Gastroesophageal sphincter (tissue), 4 donors: ENCODE data around the gene ANKRD52. TPM values are rescaled to one million over a fixed set of nuclear protein-coding genes. Genes with fewer than 3 reads are reported as not detected.

Source experiments
- ATAC-seq: fragments of 150-250 bp; one replicate; pipeline ENCODE4 v1.9.1; 2016; ENCODE audit warnings: mild to moderate bottlenecking, moderate library complexity
- H3K27ac ChIP-seq, 4 donors: fragments of 200-600 bp; sonication (generic) in 3 of 4; 1 replicate in 3 of 4; 2 replicates in 1 of 4; pipeline ENCODE4 v1.5.1; 2016 to 2019
- H3K27me3 ChIP-seq: fragments of 200-600 bp; sonication (generic); one replicate; pipeline ENCODE4 v1.5.1; 2019
- H3K36me3 ChIP-seq, 2 donors: fragments of 200-600 bp; sonication (generic); one replicate each; pipeline ENCODE4 v1.5.1; 2019; ENCODE audit warnings: control low read depth in 1 of 2
- H3K4me1 ChIP-seq, 3 donors: fragments of 200-600 bp; sonication (generic); 1 replicate in 2 of 3; 2 replicates in 1 of 3; pipeline ENCODE4 v1.5.1; 2016 to 2019; ENCODE audit warnings: control low read depth in 2 of 3
- H3K4me3 ChIP-seq, 2 donors: fragments of 200-600 bp; sonication (generic); one replicate each; pipeline ENCODE4 v1.5.1; 2019; ENCODE audit warnings: mild to moderate bottlenecking in 1 of 2, moderate library complexity in 1 of 2
- H3K9me3 ChIP-seq, 3 donors: fragments of 200-600 bp; sonication (generic); one replicate each; pipeline ENCODE4 v1.5.1; 2017 to 2019; ENCODE audit warnings: control low read depth in 2 of 3
- EP300 ChIP-seq: sonication (generic); formaldehyde crosslinking; IDR thresholded peaks from one replicate; pipeline ENCODE4 v1.6.1; 2017; ENCODE audit warnings: antibody characterized with exemption, mild to moderate bottlenecking
- POLR2A ChIP-seq, 2 donors: fragments of 450-650 bp; IDR thresholded peaks; one replicate each; pipeline ENCODE4 v1.6.1; 2017; ENCODE audit warnings: antibody characterized with exemption in 2 of 2, mild to moderate bottlenecking in 2 of 2, moderate library complexity in 1 of 2
- POLR2AphosphoS5 ChIP-seq: sonication (generic); formaldehyde crosslinking; IDR thresholded peaks from one replicate; pipeline ENCODE4 v1.6.1; 2017; ENCODE audit warnings: antibody characterized with exemption
- WGBS, 2 donors: methylation state at CpG; one replicate each; pipeline ENCODE4 v1.1.5; 2018; ENCODE audit warnings: low coverage in 1 of 2; 5-methylcytosine and 5-hydroxymethylcytosine counted together
- total RNA-seq, 4 donors: library from RNA; depleted of rRNA; stranded (reverse); fragments of >200 nt; gene quantifications; one replicate each; pipeline ENCODE4 v1.1.0, GENCODE V29; 2016
- TF ChIP-seq, protein P1 (sequence below), 4 experiments: fragments of 200-600 bp in 2 of 4; fragments of 450-650 bp in 2 of 4; sonication (generic) in 1 of 4; IDR thresholded peaks; one replicate each; pipeline ENCODE4 v1.5.1; 2017 to 2019; ENCODE audit warnings: antibody characterized with exemption in 4 of 4, mild to moderate bottlenecking in 2 of 4, moderate library complexity in 2 of 4

The ANKRD52 gene
- total RNA-seq, 4 donors from 2014 or later: 12.9 to 37.8 (median 15.6) TPM

DNA sequence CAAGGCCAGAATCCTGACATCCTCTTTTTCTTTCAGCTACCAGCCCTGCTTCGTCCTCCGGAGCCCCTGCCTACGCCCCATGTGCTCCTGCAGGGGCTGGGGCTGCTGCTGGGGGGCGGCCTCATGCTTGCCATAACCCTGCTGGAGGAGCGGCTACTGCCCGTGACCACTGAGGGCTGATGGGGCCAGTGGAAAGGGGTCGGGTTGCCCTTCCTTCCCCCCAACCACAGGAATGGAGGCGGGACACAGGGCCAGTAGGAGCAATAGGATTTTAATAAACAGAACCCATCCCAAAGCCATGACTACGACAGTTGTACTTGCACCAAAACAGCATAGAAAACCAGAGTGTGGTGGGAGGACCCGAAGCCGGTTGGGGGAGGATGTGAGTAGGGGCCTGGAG, 20.6 kb downstream of the ANKRD52 start:
- ATAC-seq: no peak
- H3K27ac ChIP-seq: no peak overlapping the region
- 72% methylated on average over 3 of the region's 11 CpGs; no CpG with 5 or more reads in 1 of the 2 donors for WGBS, 2 donors
- H3K4me3 ChIP-seq: no peak overlapping the region
- peaks cover 0 to 63% of the 10 kb centered on the region in 2 donors for H3K36me3 ChIP-seq
- TF ChIP-seq, protein P1, sequence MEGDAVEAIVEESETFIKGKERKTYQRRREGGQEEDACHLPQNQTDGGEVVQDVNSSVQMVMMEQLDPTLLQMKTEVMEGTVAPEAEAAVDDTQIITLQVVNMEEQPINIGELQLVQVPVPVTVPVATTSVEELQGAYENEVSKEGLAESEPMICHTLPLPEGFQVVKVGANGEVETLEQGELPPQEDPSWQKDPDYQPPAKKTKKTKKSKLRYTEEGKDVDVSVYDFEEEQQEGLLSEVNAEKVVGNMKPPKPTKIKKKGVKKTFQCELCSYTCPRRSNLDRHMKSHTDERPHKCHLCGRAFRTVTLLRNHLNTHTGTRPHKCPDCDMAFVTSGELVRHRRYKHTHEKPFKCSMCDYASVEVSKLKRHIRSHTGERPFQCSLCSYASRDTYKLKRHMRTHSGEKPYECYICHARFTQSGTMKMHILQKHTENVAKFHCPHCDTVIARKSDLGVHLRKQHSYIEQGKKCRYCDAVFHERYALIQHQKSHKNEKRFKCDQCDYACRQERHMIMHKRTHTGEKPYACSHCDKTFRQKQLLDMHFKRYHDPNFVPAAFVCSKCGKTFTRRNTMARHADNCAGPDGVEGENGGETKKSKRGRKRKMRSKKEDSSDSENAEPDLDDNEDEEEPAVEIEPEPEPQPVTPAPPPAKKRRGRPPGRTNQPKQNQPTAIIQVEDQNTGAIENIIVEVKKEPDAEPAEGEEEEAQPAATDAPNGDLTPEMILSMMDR (IDR thresholded peaks at IDR 0.05): no peak
- TF ChIP-seq EP300 (no peak), POLR2A (IDR thresholded peaks at IDR 0.05) (no peak), POLR2AphosphoS5 (no peak)
- H3K9me3 ChIP-seq: no peaks in the 10 kb centered on the region
- no peaks in the 10 kb centered on the region for H3K4me1 ChIP-seq
- no peaks in the 10 kb centered on the region for H3K27me3 ChIP-seq

DNA sequence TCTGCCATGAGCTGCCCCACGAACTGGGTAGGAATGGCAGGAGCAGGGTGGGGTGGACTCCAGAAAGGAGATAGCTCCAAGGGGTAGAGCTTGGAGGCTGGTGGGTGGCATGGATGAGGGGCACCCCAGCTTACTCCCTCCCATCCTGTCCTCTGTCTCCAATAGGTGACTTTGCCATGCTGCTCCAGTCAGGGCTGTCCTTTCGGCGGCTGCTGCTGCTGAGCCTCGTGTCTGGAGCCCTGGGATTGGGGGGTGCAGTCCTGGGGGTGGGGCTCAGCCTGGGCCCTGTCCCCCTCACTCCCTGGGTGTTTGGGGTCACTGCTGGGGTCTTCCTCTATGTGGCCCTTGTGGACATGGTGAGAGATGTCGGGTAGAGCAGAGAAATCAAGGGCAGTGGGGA, 21.2 kb downstream of the ANKRD52 start:
- no peak for ATAC-seq
- TF ChIP-seq, protein P1 (IDR thresholded peaks at IDR 0.05): no peak
- TF ChIP-seq POLR2A (IDR thresholded peaks at IDR 0.05): no peak
- no peak for TF ChIP-seq POLR2AphosphoS5
- Histone ChIP-seq H3K27me3 (no peaks in the 10 kb centered on the region), H3K9me3 (no peaks in the 10 kb centered on the region), H3K36me3 (peaks cover 0 to 57% of the 10 kb centered on the region in 2 donors), H3K4me3 (no peak overlapping the region), H3K4me1 (no peaks in the 10 kb centered on the region), H3K27ac (no peak overlapping the region)
- WGBS, 2 donors: no CpG with 5 or more reads among the region's 5 CpGs

DNA sequence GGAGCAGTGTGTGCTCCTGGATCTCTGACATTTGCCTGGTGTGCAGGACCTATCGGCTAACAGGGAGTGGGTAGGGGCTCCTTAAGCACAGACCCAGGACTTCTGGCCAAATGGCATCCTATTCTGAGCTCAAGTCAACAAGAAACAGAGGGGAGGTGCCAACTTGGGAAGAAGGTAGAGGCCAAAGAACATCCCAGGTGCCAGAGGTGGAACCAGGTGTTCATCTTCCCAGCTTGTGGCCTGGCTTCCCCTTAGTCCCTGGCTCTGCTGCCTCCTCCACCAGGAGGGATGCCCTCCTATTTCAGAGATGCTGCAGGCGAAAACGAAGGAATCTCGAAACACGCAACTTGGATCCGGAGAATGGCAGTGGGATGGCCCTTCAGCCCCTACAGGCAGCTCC, 22.1 kb downstream of the ANKRD52 start:
- Histone ChIP-seq H3K36me3 (peaks cover 0 to 49% of the 10 kb centered on the region in 2 donors), H3K4me1 (no peaks in the 10 kb centered on the region), H3K9me3 (no peaks in the 10 kb centered on the region), H3K27ac (no peak overlapping the region), H3K4me3 (no peak overlapping the region), H3K27me3 (no peaks in the 10 kb centered on the region)
- WGBS, 2 donors: 95% methylated on average over 5 of the region's 6 CpGs; no CpG with 5 or more reads in 1 of the 2 donors
- TF ChIP-seq POLR2AphosphoS5 (no peak), POLR2A (IDR thresholded peaks at IDR 0.05) (no peak), EP300 (no peak)
- TF ChIP-seq, protein P1 (IDR thresholded peaks at IDR 0.05): no peak
- no peak for ATAC-seq

DNA sequence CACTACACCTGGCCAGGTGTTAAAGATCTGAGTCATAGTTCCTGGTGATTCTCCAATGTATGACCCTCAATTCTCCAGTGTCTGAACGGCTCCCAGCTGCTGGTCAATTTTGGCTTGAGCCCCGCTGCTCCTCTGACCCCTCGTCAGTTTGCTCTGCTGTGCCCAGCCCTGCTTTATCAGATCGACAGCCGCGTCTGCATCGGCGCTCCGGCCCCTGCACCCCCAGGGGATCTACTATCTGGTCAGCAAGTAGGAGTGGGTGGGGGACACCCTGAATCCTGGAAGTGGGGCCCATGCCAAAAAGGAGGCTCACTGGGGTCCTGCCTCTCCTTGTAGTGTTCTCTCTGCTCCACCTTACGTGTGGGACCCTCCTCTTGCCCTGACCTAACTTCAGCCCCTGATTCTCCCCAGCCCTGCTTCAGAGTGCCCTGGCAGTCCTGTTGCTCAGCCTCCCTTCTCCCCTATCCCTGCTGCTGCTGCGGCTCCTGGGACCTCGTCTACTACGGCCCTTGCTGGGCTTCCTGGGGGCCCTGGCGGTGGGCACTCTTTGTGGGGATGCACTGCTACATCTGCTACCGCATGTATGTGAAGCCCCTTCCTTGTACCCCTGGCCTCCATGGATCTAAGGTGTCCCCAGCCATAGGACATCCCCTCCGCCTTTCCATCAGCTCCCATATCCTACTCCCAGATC, 23.3 kb downstream of the ANKRD52 start:
- no peaks in the 10 kb centered on the region for H3K27me3 ChIP-seq
- 62 to 100% methylated on average over 1 to 6 of the region's 16 CpGs for WGBS, 2 donors
- TF ChIP-seq EP300 (no peak), POLR2AphosphoS5 (no peak), POLR2A (IDR thresholded peaks at IDR 0.05) (no peak)
- TF ChIP-seq, protein P1 (IDR thresholded peaks at IDR 0.05): no peak

DNA sequence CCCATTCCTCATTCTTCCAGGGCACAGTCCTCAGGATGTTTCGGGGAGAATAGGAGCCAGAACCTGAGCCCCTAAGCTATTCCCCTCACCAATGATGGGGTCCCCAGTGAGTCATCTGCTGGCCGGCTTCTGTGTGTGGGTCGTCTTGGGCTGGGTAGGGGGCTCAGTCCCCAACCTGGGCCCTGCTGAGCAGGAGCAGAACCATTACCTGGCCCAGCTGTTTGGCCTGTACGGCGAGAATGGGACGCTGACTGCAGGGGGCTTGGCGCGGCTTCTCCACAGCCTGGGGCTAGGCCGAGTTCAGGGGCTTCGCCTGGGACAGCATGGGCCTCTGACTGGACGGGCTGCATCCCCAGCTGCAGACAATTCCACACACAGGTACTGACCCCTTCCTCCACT, 27.0 kb downstream of the ANKRD52 start:
- H3K9me3 ChIP-seq: no peaks in the 10 kb centered on the region
- 89% methylated on average over 3 of the region's 11 CpGs; no CpG with 5 or more reads in 1 of the 2 donors for WGBS, 2 donors
- H3K4me1 ChIP-seq: no peaks in the 10 kb centered on the region
- TF ChIP-seq POLR2A (IDR thresholded peaks at IDR 0.05) (no peak), POLR2AphosphoS5 (no peak), EP300 (no peak)
- TF ChIP-seq, protein P1 (IDR thresholded peaks at IDR 0.05): no peak
- H3K27ac ChIP-seq: no peak overlapping the region
- no peak for ATAC-seq
- peaks cover 0 to 36% of the 10 kb centered on the region in 2 donors for H3K36me3 ChIP-seq
- no peak overlapping the region for H3K4me3 ChIP-seq
- no peaks in the 10 kb centered on the region for H3K27me3 ChIP-seq

More for the DNA sequence above, 23.3 kb downstream of the ANKRD52 start:
- no peak overlapping the region for H3K27ac ChIP-seq
- no peaks in the 10 kb centered on the region for H3K4me1 ChIP-seq
- H3K9me3 ChIP-seq: no peaks in the 10 kb centered on the region
- peaks cover 0 to 37% of the 10 kb centered on the region in 2 donors for H3K36me3 ChIP-seq
- ATAC-seq: no peak
- no peak overlapping the region for H3K4me3 ChIP-seq
